Hypothalamus (tissue), 51 donors: Measurements from ENCODE around the gene PCDHA2.
"Not testable (repeated sequence)": the region's sequence is repeated elsewhere in the genome, so short reads cannot be mapped to it uniquely, and the experiment has no call there.

Source experiments
- DNase-seq, 51 donors: peaks; one replicate each; lab custom pipeline; 2025; lab: John Stamatoyannopoulos, UW

The PCDHA2 gene

DNA sequence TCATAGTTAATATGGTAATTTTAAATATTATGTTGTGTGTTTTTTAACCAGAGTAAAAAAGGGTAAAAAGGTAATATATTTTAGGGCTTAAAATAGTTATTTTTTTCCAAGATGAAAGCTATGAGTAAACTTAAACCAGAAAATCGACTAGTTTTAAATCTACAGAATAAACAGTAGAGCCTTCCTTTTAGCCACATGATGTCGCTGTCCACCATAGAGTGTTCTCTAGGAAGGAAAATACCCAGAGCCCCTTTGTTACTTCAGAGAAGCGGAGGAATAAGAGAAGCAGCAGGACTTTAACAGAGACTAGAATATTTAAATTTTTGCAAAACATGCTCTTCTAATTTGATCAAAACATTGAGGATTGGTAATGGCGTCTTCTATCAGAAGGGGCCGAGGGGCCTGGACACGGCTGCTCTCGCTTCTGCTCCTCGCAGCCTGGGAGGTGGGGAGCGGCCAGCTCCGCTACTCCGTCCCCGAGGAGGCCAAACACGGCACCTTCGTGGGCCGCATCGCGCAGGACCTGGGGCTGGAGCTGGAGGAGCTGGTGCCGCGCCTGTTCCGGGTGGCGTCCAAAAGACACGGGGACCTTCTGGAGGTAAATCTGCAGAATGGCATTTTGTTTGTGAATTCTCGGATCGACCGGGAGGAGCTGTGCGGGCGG is at the start of gene PCDHA2:
TSS of gene PCDHA2 (plus strand) at position 258 of the 664 bp plus-strand sequence.
- DNase-seq: peak in 1 of 51 donors; percentile 3

- DNase-seq: no peak
These were observed 41.1 kb upstream of the PCDHA2 start for GRCh38 chr5:140753561-140753960.

- DNase-seq: no peak
These were observed 30.3 kb upstream of the PCDHA2 start for GRCh38 chr5:140764177-140764973.

GRCh38 chr5:140767444-140767843 is 27.2 kb upstream of the PCDHA2 start:
- DNase-seq: no peak

GRCh38 chr5:140780512-140780911 is 14.1 kb upstream of the PCDHA2 start:
- DNase-seq: no peak

DNA sequence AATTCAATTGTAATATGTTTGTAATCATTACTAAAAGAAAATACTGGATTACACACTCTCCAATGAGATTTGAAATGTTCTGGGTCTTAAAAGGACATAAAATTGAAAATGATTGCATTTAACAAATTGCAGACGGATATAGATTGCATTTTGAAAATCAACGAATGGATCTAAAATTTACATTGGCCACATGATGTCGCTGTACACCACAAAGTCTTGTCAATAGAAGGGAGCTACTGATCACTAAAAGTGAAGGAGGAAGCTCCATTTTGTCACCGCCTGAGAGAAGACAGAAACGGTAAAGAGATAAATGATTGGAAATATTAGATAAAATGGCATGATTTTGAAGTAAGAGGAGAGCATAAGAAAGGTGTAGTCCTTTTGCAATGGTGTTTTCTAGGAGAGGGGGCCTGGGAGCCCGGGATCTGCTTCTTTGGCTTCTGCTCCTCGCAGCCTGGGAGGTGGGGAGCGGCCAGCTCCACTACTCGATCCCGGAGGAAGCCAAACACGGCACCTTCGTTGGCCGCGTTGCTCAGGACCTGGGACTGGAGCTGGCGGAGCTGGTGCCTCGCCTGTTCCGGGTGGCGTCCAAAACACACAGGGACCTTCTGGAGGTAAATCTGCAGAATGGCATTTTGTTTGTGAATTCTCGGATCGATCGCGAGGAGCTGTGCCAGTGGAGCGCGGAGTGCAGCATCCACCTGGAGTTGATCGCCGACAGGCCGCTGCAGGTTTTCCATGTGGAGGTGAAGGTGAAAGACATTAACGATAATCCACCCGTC is 8.6 kb upstream of the PCDHA2 start, which contains the start of gene PCDHA1:
TSS of gene PCDHA1 (plus strand) at position 236 of the 782 bp plus-strand sequence.
- peak in 1 of 51 donors; percentile 2 for DNase-seq

- not testable (repeated sequence) for DNase-seq
These were observed 7.2 kb upstream of the PCDHA2 start for GRCh38 chr5:140787422-140787821.

DNA sequence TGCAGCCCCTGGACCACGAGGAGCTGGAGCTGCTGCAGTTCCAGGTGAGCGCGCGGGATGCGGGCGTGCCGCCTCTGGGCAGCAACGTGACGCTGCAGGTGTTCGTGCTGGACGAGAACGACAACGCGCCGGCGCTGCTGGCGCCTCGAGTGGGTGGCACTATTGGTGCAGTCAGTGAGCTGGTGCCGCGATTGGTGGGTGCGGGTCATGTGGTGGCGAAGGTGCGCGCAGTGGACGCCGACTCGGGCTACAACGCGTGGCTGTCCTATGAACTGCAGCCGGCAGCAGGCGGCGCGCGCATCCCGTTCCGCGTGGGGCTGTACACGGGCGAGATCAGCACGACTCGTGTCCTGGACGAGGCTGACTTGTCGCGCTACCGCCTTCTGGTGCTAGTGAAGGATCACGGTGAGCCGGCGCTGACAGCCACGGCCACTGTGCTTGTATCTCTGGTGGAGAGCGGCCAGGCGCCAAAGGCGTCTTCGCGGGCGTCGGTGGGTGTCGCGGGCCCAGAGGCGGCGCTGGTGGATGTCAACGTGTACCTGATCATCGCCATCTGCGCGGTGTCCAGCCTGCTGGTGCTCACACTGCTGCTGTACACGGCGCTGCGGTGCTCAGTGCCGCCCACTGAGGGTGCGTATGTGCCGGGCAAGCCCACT is 6.7 kb upstream of the PCDHA2 start:
- DNase-seq: not testable (repeated sequence)

- DNase-seq: no peak
These were observed 3.6 kb upstream of the PCDHA2 start for GRCh38 chr5:140791089-140791488.

- peak in 1 of 51 donors; percentile 26 for DNase-seq
These were observed 598 bp downstream of the PCDHA2 start for GRCh38 chr5:140795259-140795641.

DNA sequence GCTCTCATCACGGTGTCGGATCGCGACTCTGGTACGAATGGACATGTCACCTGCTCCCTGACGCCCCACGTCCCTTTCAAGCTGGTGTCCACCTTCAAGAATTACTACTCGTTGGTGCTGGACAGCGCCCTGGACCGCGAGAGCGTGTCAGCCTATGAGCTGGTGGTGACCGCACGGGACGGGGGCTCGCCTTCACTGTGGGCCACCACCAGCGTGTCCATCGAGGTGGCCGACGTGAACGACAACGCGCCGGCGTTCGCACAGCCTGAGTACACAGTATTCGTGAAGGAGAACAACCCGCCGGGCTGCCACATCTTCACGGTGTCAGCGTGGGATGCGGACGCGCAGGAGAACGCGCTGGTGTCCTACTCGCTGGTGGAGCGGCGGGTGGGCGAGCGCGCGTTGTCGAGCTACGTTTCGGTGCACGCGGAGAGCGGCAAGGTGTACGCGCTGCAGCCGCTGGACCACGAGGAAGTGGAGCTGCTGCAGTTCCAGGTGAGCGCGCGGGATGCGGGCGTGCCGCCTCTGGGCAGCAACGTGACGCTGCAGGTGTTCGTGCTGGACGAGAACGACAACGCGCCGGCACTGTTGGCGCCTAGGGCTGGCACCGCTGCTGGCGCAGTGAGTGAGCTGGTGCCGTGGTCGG is 1.5 kb downstream of the PCDHA2 start:
- not testable (repeated sequence) for DNase-seq

GRCh38 chr5:140796718-140797095 is 2.1 kb downstream of the PCDHA2 start:
- DNase-seq: no peak

GRCh38 chr5:140800816-140801493 is 6.3 kb downstream of the PCDHA2 start, which contains the start of gene PCDHA3:
PCDHA3 (plus strand) TSS chr5:140801057.
- DNase-seq: peak in 1 of 51 donors; percentile 48

DNA sequence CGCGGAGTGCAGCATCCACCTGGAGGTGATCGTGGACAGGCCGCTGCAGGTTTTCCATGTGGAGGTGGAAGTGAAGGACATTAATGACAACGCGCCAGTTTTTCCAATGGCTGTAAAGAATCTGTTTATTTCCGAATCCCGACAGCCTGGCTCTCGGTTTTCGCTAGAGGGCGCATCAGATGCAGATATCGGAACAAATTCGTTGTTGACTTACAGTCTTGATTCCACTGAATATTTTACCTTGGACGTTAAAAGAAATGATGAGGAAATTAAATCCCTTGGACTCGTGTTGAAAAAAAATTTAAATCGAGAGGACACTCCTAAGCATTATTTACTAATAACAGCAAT is 6.8 kb downstream of the PCDHA2 start:
- DNase-seq: peak in 7 of 51 donors; percentile 2 to 36 (median 32)

DNA sequence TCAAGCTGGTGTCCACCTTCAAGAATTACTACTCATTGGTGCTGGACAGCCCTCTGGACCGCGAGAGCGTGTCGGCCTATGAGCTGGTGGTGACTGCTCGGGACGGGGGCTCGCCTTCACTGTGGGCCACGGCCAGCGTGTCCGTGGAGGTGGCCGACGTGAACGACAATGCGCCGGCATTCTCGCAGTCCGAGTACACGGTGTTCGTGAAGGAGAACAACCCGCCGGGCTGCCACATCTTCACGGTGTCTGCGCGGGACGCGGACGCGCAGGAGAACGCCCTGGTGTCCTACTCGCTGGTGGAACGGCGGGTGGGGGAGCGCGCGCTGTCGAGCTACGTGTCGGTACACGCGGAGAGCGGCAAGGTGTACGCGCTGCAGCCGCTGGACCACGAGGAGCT is 7.7 kb downstream of the PCDHA2 start:
- not testable (repeated sequence) for DNase-seq

DNA sequence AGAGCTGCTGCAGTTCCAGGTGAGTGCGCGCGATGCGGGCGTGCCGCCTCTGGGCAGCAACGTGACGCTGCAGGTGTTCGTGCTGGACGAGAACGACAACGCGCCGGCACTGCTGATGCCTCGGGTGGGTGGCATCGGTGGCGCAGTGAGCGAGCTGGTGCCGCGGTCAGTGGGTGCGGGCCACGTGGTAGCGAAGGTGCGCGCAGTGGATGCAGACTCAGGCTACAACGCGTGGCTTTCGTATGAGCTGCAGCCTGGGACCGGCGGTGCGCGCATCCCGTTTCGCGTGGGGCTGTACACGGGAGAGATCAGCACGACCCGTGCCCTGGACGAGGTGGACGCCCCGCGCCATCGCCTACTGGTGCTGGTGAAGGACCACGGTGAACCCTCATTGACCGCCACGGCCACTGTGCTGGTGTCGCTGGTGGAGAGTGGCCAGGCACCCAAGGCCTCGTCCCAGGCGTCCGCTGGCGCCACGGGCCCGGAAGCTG is 8.2 kb downstream of the PCDHA2 start:
- no peak for DNase-seq

GRCh38 chr5:140806834-140807775 is 12.5 kb downstream of the PCDHA2 start, which contains the start of gene PCDHA4:
PCDHA4 (plus strand) TSS chr5:140807068.
- peak in 18 of 51 donors; percentile 4 to 64 (median 30) for DNase-seq
